K562 (cell line): ENCODE data around the gene YES1. TPM values are rescaled to one million over a fixed set of nuclear protein-coding genes. Genes with fewer than 3 reads are reported as not detected.

ENCODE experiments used
- ATAC-seq: fragments of 200-7000 bp; cut with Tn5 transposase; 3 replicates; pipeline ENCODE4 v1.9.1; 2020; ENCODE audit warnings: moderate library complexity
- BruUV-seq: library from RNA; stranded (reverse); fragments of 400-500 nt; replicated peaks from 2 replicates; lab custom pipeline; 2021; lab: Mats Ljungman, UMichigan
- CTCF ChIA-PET: fragments of 300-600 bp; formaldehyde crosslinking; extraction: SDS; loops from one replicate; lab custom pipeline; 2021; ENCODE audit warnings: low intra/inter-chr PET ratio; lab: Yijun Ruan, JAX
- POLR2A ChIA-PET: fragments of 300-600, 350-650 bp; sonication (Branson Sonifier 250); formaldehyde crosslinking; extraction: SDS; loops from one replicate; lab custom pipeline; 2021; ENCODE audit warnings: antibody characterized with exemption, inconsistent platforms; lab: Yijun Ruan, JAX
- DNase-seq, 4 experiments: peaks; one replicate each; pipeline versions ENCODE4 v3.0.0 to v3.0.0-alpha.2; 2011 to 2018; ENCODE audit warnings: low spot score in 3 of 4, mixed read lengths in 3 of 4; ENCODE audit errors: extremely low read depth in 1 of 4
- FAIRE-seq: peaks from 2 replicates; lab custom pipeline; 2011; peaks lifted over from hg19 to GRCh38; lab: Jason Lieb, UNC
- H2AFZ ChIP-seq: 2 replicates; pipeline ENCODE4 v1.6.0; 2011; ENCODE audit warnings: low read depth, low read length, control low read depth, inconsistent platforms
- H3K27ac ChIP-seq: fragments of 200-600 bp; 3 replicates; pipeline ENCODE4 v1.8.0; 2011; ENCODE audit warnings: low read depth, mild to moderate bottlenecking, control low read depth, inconsistent platforms, low read length, moderate library complexity, mixed read lengths; ENCODE audit errors: extremely low read depth
- H3K27me3 ChIP-seq, 2 experiments: fragments of 300-600 bp in 1 of 2; 2 replicates in 1 of 2; 3 replicates in 1 of 2; pipeline versions ENCODE4 v1.6.0 to v1.8.0; 2011; ENCODE audit warnings: inconsistent platforms in 2 of 2, low read length in 2 of 2, mild to moderate bottlenecking in 1 of 2, mixed read lengths in 1 of 2, moderate library complexity in 1 of 2; ENCODE audit not compliant: control insufficient read depth in 2 of 2, insufficient read depth in 2 of 2
- H3K36me3 ChIP-seq: fragments of 300-600 bp; 3 replicates; pipeline ENCODE4 v1.8.0; 2011; ENCODE audit warnings: mild to moderate bottlenecking, low read length, inconsistent platforms; ENCODE audit not compliant: control insufficient read depth, insufficient read depth
- H3K4me1 ChIP-seq, 2 experiments: fragments of 200-600 bp in 1 of 2; replicated peaks in 1 of 2; 2 replicates in 1 of 2; 3 replicates in 1 of 2; pipeline versions ENCODE4 v1.5.1 to v1.8.0; 2011; ENCODE audit warnings: inconsistent platforms in 2 of 2, low read length in 2 of 2, mild to moderate bottlenecking in 1 of 2, mixed read lengths in 1 of 2, moderate library complexity in 1 of 2; ENCODE audit not compliant: control insufficient read depth in 2 of 2, insufficient read depth in 2 of 2
- H3K4me2 ChIP-seq: 2 replicates; pipeline ENCODE4 v1.6.1; 2011; ENCODE audit warnings: low read length, control low read depth, inconsistent platforms, mixed read lengths; ENCODE audit not compliant: insufficient read depth
- H3K4me3 ChIP-seq: fragments of 200-600 bp; sonication (generic), shearing (Covaris generic); 2 replicates; pipeline ENCODE4 v1.5.1; 2016; ENCODE audit warnings: control low read depth, inconsistent platforms
- H3K79me2 ChIP-seq: fragments of 200-600 bp; 3 replicates; pipeline ENCODE4 v1.8.0; 2011; ENCODE audit warnings: low read length, inconsistent platforms; ENCODE audit not compliant: control insufficient read depth, insufficient read depth
- H3K9ac ChIP-seq, 2 experiments: 2 replicates each; pipeline versions ENCODE4 v1.6.0 to v1.6.1; 2011; ENCODE audit warnings: low read depth in 2 of 2, low read length in 2 of 2, control low read depth in 1 of 2, inconsistent platforms in 1 of 2, mild to moderate bottlenecking in 1 of 2, mixed read lengths in 1 of 2; ENCODE audit not compliant: insufficient read depth in 1 of 2
- H3K9me1 ChIP-seq: one replicate; pipeline ENCODE4 v1.6.0; 2011; ENCODE audit warnings: inconsistent platforms, mild to moderate bottlenecking, low read length, moderate library complexity; ENCODE audit not compliant: control insufficient read depth, insufficient read depth
- H3K9me3 ChIP-seq: replicated peaks from 2 replicates; pipeline ENCODE4 v1.5.1; 2011; ENCODE audit warnings: low read depth, low read length, inconsistent platforms; ENCODE audit not compliant: control insufficient read depth, insufficient read depth
- H4K20me1 ChIP-seq: replicated peaks from 2 replicates; pipeline ENCODE4 v1.6.1; 2011; ENCODE audit warnings: low read length, inconsistent platforms, mixed read lengths; ENCODE audit not compliant: control insufficient read depth, insufficient read depth
- POLR2AphosphoS2 ChIP-seq: IDR thresholded peaks from 2 replicates; pipeline ENCODE4 v1.6.1; 2012; ENCODE audit warnings: low read length, improper control_type of control experiment
- POLR2G ChIP-seq: fragments of 200-400 bp; formaldehyde crosslinking; IDR thresholded peaks from 2 replicates; pipeline ENCODE4 v1.6.1; 2017; ENCODE audit warnings: low read depth, mild to moderate bottlenecking, antibody characterized with exemption, low read length, moderate library complexity
- WHSC1 ChIP-seq: IDR thresholded peaks from one replicate; pipeline ENCODE4 v1.6.1; 2012; ENCODE audit warnings: low read length, control low read depth, inconsistent platforms
- ZNF316 ChIP-seq: fragments of 450-650 bp; IDR thresholded peaks from 2 replicates; pipeline ENCODE4 v1.6.1; 2016
- WGBS: fragments of 100-300 bp; shearing (Covaris generic); methylation state at CpG from one replicate; pipeline ENCODE4 v1.1.6; 2016; ENCODE audit warnings: low coverage, mixed read lengths; ENCODE audit not compliant: insufficient coverage; ENCODE audit errors: missing lambda C conversion rate; 5-methylcytosine and 5-hydroxymethylcytosine counted together
- in situ Hi-C: fragments of 300-500 bp; cut with MboI; formaldehyde crosslinking; loops from 4 replicates; pipeline ENCODE4 v1.15.0; 2018; ENCODE audit warnings: inconsistent platforms, mixed read lengths
- intact Hi-C: fragments of 100-400 bp; cut with micrococcal nuclease; formaldehyde crosslinking; loops from 2 replicates; pipeline ENCODE4 v1.14.2; 2022
- polyA plus RNA-seq, 8 experiments: library from polyadenylated mRNA; depleted of rRNA in 4 of 8; stranded (reverse) in 5 of 8; unstranded in 3 of 8; fragments of >200 nt; fragmentation: Nextera tagmentation in 2 of 8; fragmentation: Illumina TruSeq in 1 of 8; extraction: Ambion mirVana in 2 of 8; extraction: Trizol in 1 of 8; gene quantifications; 2 replicates each; pipeline versions ENCODE4 v1.2.1 to v1.2.3, GENCODE V29; 2011 to 2014; ENCODE audit warnings: inconsistent platforms in 1 of 8, missing spikeins in 1 of 8
- total RNA-seq, 7 experiments: library from RNA; depleted of rRNA in 6 of 7; stranded (reverse); fragments of >200 nt in 6 of 7; fragmentation: Illumina TruSeq in 2 of 7; extraction: Trizol in 2 of 7; gene quantifications; 2 replicates each; pipeline versions ENCODE4 v1.2.1 to v1.2.3, GENCODE V29; 2011 to 2021; ENCODE audit warnings: low replicate concordance in 1 of 7

Gene YES1
- total and polyA plus RNA-seq, 9 of the 15 experiments (the other 6 are each of a cell fraction or from before 2014, with no cell fraction given) = 37.2 to 115 (median 77.7) TPM

- ATAC-seq (peak; percentile 4; the same call in 1 of the 3 replicates), DNase-seq (no peak), FAIRE-seq (no peak)
- POLR2A ChIA-PET = interaction anchor here (1.3 to 10.3 kb wide), 5 partner anchors 14 to 74 kb away, joined by 3 to 67 read pairs (median 4); no protein-coding TSS in a partner anchor
- H3K36me3 ChIP-seq = peaks cover 24% of the 10 kb centered on the region; the same call in 2 of the 3 replicates
- 0 out of 2 replicates have a peak, but pooled peaks have one; percentile 10 for TF ChIP-seq ZNF316
- TF ChIP-seq WHSC1 = no peak
- TF ChIP-seq POLR2G = 0 out of 2 replicates have a peak, but pooled peaks have one; percentile 25
- peak; percentile 52; the same call in 1 of the 2 replicates for TF ChIP-seq POLR2AphosphoS2
- BruUV-seq = TSS peak; percentile 14
- in situ Hi-C loops = no loop called here
- H3K4me2 ChIP-seq = no peak overlapping the region
- no peak overlapping the region for H3K4me3 ChIP-seq
- H3K9me3 ChIP-seq = no peaks in the 10 kb centered on the region
- intact Hi-C loops = no loop called here
- peaks cover 99% of the 10 kb centered on the region for H3K79me2 ChIP-seq
- H3K4me1 ChIP-seq = peaks cover 19 to 47% of the 10 kb centered on the region in 2 experiments
- H3K9me1 ChIP-seq = no peaks in the 10 kb centered on the region
- no peak overlapping the region; the same call in 2 of the 3 replicates for H3K27ac ChIP-seq
- CTCF ChIA-PET = no interaction called here
- H3K27me3 ChIP-seq = no peaks in the 10 kb centered on the region
- H2AFZ ChIP-seq = no peak overlapping the region
- 55% methylated on average over 5 of the region's 5 CpGs for WGBS
- peaks cover 33% of the 10 kb centered on the region for H4K20me1 ChIP-seq
- H3K9ac ChIP-seq = no peak overlapping the region
These were observed 27.4 kb downstream of the YES1 start for GRCh38 chr18:784470-785172.
